ENCODE results near the gene KLHDC9.

DNA sequence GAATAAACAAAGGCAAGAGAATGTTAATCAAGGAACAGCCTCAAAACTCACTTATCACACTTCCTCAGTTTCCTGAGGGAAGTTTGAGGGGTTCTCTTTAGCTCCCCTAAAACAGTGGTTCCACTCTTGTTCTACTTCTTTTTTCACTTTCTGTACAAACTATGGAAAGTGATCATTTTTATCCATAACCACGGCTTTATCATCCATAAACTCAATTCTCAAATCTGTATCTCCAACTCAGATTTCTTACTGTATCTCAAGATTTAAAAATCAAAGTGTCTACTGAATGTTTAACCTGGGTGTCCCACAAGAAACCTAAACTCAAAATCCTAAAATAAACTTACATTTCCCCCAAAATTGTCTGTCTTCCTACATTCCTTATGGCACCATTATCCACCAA lies 15.8 kb downstream of the KLHDC9 start:
- TF ChIP-seq, protein P1, sequence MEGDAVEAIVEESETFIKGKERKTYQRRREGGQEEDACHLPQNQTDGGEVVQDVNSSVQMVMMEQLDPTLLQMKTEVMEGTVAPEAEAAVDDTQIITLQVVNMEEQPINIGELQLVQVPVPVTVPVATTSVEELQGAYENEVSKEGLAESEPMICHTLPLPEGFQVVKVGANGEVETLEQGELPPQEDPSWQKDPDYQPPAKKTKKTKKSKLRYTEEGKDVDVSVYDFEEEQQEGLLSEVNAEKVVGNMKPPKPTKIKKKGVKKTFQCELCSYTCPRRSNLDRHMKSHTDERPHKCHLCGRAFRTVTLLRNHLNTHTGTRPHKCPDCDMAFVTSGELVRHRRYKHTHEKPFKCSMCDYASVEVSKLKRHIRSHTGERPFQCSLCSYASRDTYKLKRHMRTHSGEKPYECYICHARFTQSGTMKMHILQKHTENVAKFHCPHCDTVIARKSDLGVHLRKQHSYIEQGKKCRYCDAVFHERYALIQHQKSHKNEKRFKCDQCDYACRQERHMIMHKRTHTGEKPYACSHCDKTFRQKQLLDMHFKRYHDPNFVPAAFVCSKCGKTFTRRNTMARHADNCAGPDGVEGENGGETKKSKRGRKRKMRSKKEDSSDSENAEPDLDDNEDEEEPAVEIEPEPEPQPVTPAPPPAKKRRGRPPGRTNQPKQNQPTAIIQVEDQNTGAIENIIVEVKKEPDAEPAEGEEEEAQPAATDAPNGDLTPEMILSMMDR (IDR thresholded peaks at IDR 0.05): no peak
- TF ChIP-seq POLR2A (IDR thresholded peaks at IDR 0.05): no peak

Data from right lobe of liver (tissue), 4 donors.